ENCODE data around the gene CASP8AP2. TPM values are rescaled to one million over a fixed set of nuclear protein-coding genes. Genes with fewer than 3 reads are reported as not detected.
A peak's percentile ranks its signal among the peaks of the same experiment; 100 is the strongest.
"Not testable (repeated sequence)": the region's sequence is repeated elsewhere in the genome, so short reads cannot be mapped to it uniquely, and the experiment has no call there.

CASP8AP2 gene
- total RNA-seq, 6 donors from 2014 or later: 9.6 to 26.5 (median 13.3) TPM

DNA sequence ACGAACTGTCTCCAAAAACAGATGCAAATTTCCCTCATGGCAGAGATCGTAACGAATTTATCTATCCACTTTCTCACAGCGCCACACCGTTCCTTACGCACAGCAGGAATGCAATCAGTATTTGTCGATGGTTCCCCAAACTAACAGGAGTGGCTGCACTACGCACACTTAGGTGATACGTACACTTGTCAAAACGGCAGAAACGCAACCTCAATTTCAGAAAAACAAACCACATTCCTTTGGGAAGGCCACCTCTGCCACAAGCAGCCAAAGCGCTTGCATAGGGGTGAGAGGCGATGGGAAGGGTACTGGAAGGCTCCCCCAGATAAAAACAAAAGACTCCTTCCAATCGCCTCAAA lies 10.7 kb upstream of the CASP8AP2 start:
- ATAC-seq (ENCODE audit: low FRiP score in 2 of 2) (peak; percentile 50 to 72), DNase-seq (no peak)
- Histone ChIP-seq H3K4me1 (peaks cover 15 to 26% (median 16%) of the 10 kb centered on the region in 4 donors), H3K27me3 (no peaks in the 10 kb centered on the region), H3K4me3 (peak overlapping the region; percentile 60 to 85 (median 72)), H3K27ac (peak overlapping the region; percentile 73 to 90 (median 86)), H3K36me3 (no peaks in the 10 kb centered on the region), H3K9me3 (no peaks in the 10 kb centered on the region)
- WGBS, 2 donors: 0% methylated on average over 13 to 14 of the region's 14 CpGs
- no peak for TF ChIP-seq POLR2AphosphoS5 (IDR thresholded peaks at IDR 0.05)
- TF ChIP-seq EP300 (IDR thresholded peaks at IDR 0.05): no peak
- TF ChIP-seq, protein P1, sequence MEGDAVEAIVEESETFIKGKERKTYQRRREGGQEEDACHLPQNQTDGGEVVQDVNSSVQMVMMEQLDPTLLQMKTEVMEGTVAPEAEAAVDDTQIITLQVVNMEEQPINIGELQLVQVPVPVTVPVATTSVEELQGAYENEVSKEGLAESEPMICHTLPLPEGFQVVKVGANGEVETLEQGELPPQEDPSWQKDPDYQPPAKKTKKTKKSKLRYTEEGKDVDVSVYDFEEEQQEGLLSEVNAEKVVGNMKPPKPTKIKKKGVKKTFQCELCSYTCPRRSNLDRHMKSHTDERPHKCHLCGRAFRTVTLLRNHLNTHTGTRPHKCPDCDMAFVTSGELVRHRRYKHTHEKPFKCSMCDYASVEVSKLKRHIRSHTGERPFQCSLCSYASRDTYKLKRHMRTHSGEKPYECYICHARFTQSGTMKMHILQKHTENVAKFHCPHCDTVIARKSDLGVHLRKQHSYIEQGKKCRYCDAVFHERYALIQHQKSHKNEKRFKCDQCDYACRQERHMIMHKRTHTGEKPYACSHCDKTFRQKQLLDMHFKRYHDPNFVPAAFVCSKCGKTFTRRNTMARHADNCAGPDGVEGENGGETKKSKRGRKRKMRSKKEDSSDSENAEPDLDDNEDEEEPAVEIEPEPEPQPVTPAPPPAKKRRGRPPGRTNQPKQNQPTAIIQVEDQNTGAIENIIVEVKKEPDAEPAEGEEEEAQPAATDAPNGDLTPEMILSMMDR (IDR thresholded peaks at IDR 0.05): no peak
- TF ChIP-seq POLR2A (IDR thresholded peaks at IDR 0.05): no peak

DNA sequence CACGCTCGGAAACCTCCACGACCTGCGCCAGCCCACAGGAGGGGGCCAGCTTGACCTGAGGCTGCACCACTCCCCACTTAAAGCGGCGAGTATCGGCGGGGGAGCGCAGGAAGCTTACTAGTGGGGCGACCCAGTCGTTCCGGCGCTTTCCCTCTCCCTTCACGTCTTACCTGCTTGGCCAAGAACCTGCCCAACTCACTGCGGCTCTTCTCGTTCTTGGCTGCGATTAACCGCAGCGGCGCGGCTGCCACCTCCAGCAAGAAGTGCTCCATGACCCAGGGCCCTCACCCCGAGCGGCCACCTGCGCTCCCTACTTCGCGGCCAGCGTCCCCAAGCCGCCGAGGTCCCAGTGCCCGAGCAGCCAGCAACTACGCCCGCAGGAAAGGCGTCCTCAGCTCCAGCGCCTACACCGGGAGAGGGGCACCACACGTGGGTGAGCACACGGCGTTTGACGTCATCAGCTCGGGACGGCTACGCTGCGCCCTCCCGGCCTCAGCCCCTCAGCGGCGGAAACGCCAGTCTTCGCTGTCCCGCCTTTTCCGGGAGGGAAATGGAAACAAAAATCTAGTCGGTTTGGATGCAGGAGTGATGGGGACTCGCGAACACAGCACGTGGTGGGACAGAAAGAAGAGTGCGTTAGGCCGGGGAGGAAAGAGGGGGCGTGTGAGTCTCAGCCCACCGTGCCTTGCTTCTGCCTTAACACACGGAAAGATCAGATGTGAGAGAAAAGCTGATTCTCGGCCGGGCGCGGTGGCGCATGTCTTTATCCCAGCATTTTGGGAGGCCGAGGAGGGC lies 10.1 kb upstream of the CASP8AP2 start, which contains the start of gene MDN1:
MDN1 (minus strand) TSS at position 459 of the 795 bp plus-strand sequence; CDS start at position 272, 187 bp downstream.
- TF ChIP-seq POLR2AphosphoS5 (IDR thresholded peaks at IDR 0.05) (peak; percentile 86 to 90), POLR2A (IDR thresholded peaks at IDR 0.05) (peak in 2 of 4 donors; percentile 67 to 74), EP300 (IDR thresholded peaks at IDR 0.05) (peak in 1 of 4 donors; percentile 69)
- TF ChIP-seq, protein P1 (IDR thresholded peaks at IDR 0.05): peak in 1 of 6 experiments; percentile 4
- ATAC-seq (ENCODE audit: low FRiP score in 2 of 2): peak; percentile 98 to 99
- 0 to 1% methylated on average over 20 to 35 of the region's 65 CpGs for WGBS, 2 donors

DNA sequence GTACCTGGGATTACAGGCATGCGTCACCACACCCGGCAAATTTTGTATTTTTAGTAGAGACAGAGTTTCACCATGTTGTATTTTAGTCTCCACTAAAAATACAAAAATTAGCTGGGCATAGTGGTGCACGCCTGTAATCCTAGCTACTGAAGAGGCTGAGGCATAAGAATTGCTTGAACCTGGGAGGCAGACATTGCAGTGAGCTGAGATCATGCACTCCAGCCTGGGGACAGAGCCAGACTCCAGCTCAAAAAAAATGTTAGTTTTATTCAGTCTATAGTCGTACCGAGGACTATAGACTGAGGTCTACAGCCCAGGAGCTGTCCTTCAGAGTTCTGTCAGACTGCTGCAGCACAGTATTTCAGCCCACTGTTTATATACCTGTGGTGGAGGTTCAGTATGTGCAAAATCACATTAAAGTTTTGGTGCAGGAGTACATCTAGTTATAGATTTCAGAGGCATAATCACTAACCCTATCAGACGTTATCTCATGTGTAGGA lies 3.6 kb upstream of the CASP8AP2 start:
- peaks cover 0 to under 1% (median 0%) of the 10 kb centered on the region in 4 donors for H3K36me3 ChIP-seq
- TF ChIP-seq, protein P1 (IDR thresholded peaks at IDR 0.05): no peak
- TF ChIP-seq EP300 (IDR thresholded peaks at IDR 0.05) (no peak), POLR2A (IDR thresholded peaks at IDR 0.05) (no peak), POLR2AphosphoS5 (IDR thresholded peaks at IDR 0.05) (no peak)
- no peak for ATAC-seq (ENCODE audit: low FRiP score in 2 of 2)
- peaks cover 10 to 16% (median 12%) of the 10 kb centered on the region in 4 donors for H3K4me1 ChIP-seq
- no peaks in the 10 kb centered on the region for H3K9me3 ChIP-seq
- WGBS, 2 donors: 75 to 79% methylated on average over 6 of the region's 6 CpGs
- no peaks in the 10 kb centered on the region for H3K27me3 ChIP-seq
- peak overlapping the region in 1 of 4 donors; percentile 7 for H3K27ac ChIP-seq
- H3K4me3 ChIP-seq: no peak overlapping the region
- peak in 1 of 2 donors; percentile 46 for DNase-seq

More for the DNA sequence above, 10.1 kb upstream of the CASP8AP2 start, which contains the start of gene MDN1:
- Histone ChIP-seq H3K4me3 (peak within 1 kb of the TSS; percentile 60 to 85 (median 72)), H3K4me1 (peaks cover 15 to 26% (median 16%) of the 10 kb centered on the region in 4 donors), H3K36me3 (no peaks in the 10 kb centered on the region), H3K27me3 (no peaks in the 10 kb centered on the region), H3K9me3 (no peaks in the 10 kb centered on the region), H3K27ac (peak within 1 kb of the TSS; percentile 73 to 90 (median 86))
- DNase-seq: peak; percentile 92 to 95

DNA sequence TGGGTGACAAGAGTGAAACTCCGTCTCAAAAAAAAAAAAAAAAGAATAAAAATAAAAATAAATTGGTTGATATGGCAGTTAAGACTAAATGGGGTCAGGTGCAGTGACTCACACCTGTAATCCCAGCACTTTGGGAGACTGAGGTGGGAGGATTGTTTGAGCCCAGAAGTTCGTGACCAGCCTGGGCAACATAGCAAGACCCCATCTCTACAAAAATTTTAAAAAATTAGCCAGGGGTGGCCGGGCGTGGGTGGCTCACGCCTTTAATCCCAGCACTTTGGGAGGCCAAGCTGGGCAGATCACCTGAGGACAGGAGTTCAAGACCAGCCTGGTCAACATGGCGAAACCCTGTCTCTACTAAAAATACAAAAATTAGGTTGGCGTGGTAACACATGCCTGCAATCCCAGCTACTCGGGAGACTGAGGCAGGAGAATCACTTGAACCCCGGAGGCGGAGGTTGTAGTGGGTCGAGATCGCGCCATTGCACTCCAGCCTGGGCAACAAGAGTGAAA lies 1.1 kb upstream of the CASP8AP2 start:
- not testable (repeated sequence) for DNase-seq; ATAC-seq (ENCODE audit: low FRiP score in 2 of 2)
- WGBS, 2 donors: 57 to 60% methylated on average over 13 of the region's 13 CpGs

DNA sequence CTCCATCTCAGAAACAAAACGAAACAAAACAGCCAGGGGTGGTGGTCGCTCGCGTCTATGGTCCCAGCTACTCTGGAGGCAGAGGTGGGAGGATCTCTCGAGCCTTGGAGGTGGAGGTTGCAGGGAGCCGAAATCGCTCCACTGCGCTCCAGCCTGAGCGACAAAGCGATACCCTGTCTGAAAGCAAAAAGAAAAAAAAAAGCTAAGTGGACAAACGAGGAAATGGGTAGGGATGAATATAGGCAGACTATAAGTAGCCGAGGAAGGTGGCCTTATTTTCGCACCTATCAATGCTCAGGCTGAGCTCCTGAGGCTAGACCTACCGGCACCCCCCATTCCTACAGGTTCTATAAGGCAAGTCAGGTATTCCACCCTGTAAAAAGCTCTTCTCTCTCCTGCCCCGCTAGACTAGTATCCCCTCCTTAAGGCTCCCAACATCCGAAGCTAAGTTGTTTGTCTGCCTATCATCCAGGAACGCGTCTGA lies 650 bp upstream of the CASP8AP2 start:
- H3K36me3 ChIP-seq: peaks cover 0 to 14% (median 7%) of the 10 kb centered on the region in 4 donors
- no peak for DNase-seq
- peak overlapping the region; percentile 83 to 91 (median 88) for H3K27ac ChIP-seq
- H3K27me3 ChIP-seq: no peaks in the 10 kb centered on the region
- H3K9me3 ChIP-seq: no peaks in the 10 kb centered on the region
- H3K4me1 ChIP-seq: peaks cover 11 to 19% (median 13%) of the 10 kb centered on the region in 4 donors
- WGBS, 2 donors: 3 to 5% methylated on average over 18 of the region's 18 CpGs
- peak overlapping the region; percentile 55 to 90 (median 78) for H3K4me3 ChIP-seq
- peak; percentile 27 to 41 for ATAC-seq (ENCODE audit: low FRiP score in 2 of 2)
- no peak for TF ChIP-seq POLR2A (IDR thresholded peaks at IDR 0.05)
- TF ChIP-seq, protein P1 (IDR thresholded peaks at IDR 0.05): no peak
- TF ChIP-seq POLR2AphosphoS5 (IDR thresholded peaks at IDR 0.05): no peak
- no peak for TF ChIP-seq EP300 (IDR thresholded peaks at IDR 0.05)

More for the DNA sequence above, 1.1 kb upstream of the CASP8AP2 start:
- not testable (repeated sequence) for H3K9me3 ChIP-seq, H3K27me3 ChIP-seq
- H3K36me3 ChIP-seq: peaks cover 0 to 14% (median 7%) of the 10 kb centered on the region in 4 donors
- H3K4me3 ChIP-seq: peak overlapping the region; percentile 55 to 90 (median 78)
- peaks cover 11 to 19% (median 13%) of the 10 kb centered on the region in 4 donors for H3K4me1 ChIP-seq
- H3K27ac ChIP-seq: peak overlapping the region; percentile 83 to 91 (median 88)
